Heart left ventricle (tissue), 13 donors: ENCODE data around the gene PDGFD.

Source experiments
- POLR2A ChIP-seq, 2 donors: fragments of 450-650 bp; IDR thresholded peaks; one replicate each; pipeline ENCODE4 v1.6.1; 2017; ENCODE audit warnings: antibody characterized with exemption in 2 of 2, mild to moderate bottlenecking in 2 of 2, moderate library complexity in 2 of 2
- TF ChIP-seq, protein P1 (sequence below), 12 donors: fragments of 200-600 bp; sonication (generic) in 4 of 12; IDR thresholded peaks; one replicate each; pipeline versions ENCODE4 v1.5.0 to v1.8.0; 2018 to 2022; ENCODE audit warnings: antibody characterized with exemption in 12 of 12, mild to moderate bottlenecking in 5 of 12
- donor health status: ischemic (EF 13 %, LVEDD 7.1; RV severe dilation, severe dysfunction).
- donor health status: DM: no; HTN: yes; CAD: no.
- donor health status: DM: no; HTN: no; CAD: no.
- donor health status: ischemic (EF 25% LVEDD 6.9; RV normal size, moderate dysfunction).
- donor health status: ischemic (EF 25% LVEDD 5.7; RV mildly dilated, moderate dysfunction).
- donor health status: ischemic (EF 35%, LVEDD 5.7; RV mildly dilated, moderate dysfunction).
- donor health status: nonischemic (EF 11% LVEDD 7.7; RV severe dilation, severe dysfunction).
- donor health status: DM: yes; HTN: yes; CAD: no.
- donor health status: PGD.
- donor health status: ischemic (EF 29% LVEDD 5.4; RV normal size, mild dysfunction).
- donor health status: nonischemic (EF 23%, LVEDD 6.1; RV moderate dilation, normal function).

DNA sequence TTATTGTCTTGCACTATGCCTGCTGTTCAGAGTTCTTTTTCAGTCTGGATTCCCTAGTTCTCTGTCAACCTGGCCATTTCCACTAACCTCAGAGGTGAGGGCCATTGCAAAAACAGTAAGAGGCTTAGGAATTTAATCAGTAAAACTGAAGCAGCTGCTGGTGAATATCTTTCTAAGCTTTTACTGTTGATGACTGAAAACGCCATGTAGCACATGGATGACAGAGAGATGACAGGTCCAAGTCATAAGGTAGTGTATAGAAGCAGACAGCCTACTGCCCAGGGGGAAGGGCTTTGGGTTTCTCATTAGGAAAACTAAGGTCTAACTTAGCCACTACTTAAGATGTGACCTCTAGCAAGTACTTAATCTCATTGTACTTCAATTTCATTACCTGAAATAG is 280.1 kb downstream of the PDGFD start:
- no peak for TF ChIP-seq POLR2A (IDR thresholded peaks at IDR 0.05)
- TF ChIP-seq, protein P1, sequence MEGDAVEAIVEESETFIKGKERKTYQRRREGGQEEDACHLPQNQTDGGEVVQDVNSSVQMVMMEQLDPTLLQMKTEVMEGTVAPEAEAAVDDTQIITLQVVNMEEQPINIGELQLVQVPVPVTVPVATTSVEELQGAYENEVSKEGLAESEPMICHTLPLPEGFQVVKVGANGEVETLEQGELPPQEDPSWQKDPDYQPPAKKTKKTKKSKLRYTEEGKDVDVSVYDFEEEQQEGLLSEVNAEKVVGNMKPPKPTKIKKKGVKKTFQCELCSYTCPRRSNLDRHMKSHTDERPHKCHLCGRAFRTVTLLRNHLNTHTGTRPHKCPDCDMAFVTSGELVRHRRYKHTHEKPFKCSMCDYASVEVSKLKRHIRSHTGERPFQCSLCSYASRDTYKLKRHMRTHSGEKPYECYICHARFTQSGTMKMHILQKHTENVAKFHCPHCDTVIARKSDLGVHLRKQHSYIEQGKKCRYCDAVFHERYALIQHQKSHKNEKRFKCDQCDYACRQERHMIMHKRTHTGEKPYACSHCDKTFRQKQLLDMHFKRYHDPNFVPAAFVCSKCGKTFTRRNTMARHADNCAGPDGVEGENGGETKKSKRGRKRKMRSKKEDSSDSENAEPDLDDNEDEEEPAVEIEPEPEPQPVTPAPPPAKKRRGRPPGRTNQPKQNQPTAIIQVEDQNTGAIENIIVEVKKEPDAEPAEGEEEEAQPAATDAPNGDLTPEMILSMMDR (IDR thresholded peaks at IDR 0.05), result no peak
